ENCODE measurements around the gene BEND5.

DNA sequence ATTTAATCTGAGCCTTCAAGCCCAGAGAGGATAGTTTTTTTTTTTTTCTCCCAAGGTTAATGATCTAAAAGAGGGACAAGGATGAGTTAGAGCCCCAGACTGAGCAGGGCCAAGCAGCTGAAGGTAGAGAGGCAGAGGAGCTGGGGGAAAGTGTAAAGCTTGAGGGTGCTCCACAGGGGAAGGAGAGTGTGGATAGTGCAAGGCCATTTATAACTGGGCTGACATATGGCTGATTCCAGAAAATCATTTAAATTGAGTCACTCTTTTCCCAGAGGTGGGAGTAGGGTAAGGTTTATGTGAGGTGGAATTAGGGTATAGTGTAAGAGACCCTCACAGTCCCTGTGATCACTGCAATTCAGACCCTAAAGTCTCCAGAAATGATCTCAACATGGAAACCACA lies 55.8 kb downstream of the BEND5 start:
- TF ChIP-seq POLR2AphosphoS5 (IDR thresholded peaks at IDR 0.05; ENCODE audit: borderline replicate concordance, low read depth, low read length) (no peak), EZH2 (IDR thresholded peaks at IDR 0.05) (no peak)

Measured in SK-N-MC (cell line).